NCI-H82 treated with DMSO at 0.1 percent for 48 hours (cell line): Measurements from ENCODE around the gene MET.
"Not testable (repeated sequence)": the region's sequence is repeated elsewhere in the genome, so short reads cannot be mapped to it uniquely, and the experiment has no call there.

Experiments used
- DNase-seq: peaks from one replicate; lab custom pipeline; 2025; ENCODE audit not compliant: unreplicated experiment; lab: John Stamatoyannopoulos, UW

The MET gene

GRCh38 chr7:116751070-116751469 is 79.1 kb downstream of the MET start:
- not testable (repeated sequence) for DNase-seq

GRCh38 chr7:116752305-116753074 is 80.5 kb downstream of the MET start:
- no peak for DNase-seq

GRCh38 chr7:116753130-116753529 is 81.1 kb downstream of the MET start:
- DNase-seq = no peak

GRCh38 chr7:116754186-116754585 is 82.2 kb downstream of the MET start:
- no peak for DNase-seq

- no peak for DNase-seq
These were observed 85.3 kb downstream of the MET start for GRCh38 chr7:116757283-116757682.

GRCh38 chr7:116759642-116760041 is 87.6 kb downstream of the MET start:
- DNase-seq = not testable (repeated sequence)

GRCh38 chr7:116762971-116763370 is 91.0 kb downstream of the MET start:
- DNase-seq = peak; percentile 95

GRCh38 chr7:116763647-116764046 is 91.7 kb downstream of the MET start:
- no peak for DNase-seq

GRCh38 chr7:116766881-116767280 is 94.9 kb downstream of the MET start:
- DNase-seq = no peak

- DNase-seq = no peak
These were observed 97.5 kb downstream of the MET start for GRCh38 chr7:116769546-116769945.

- no peak for DNase-seq
These were observed 98.9 kb downstream of the MET start for GRCh38 chr7:116770941-116771340.

GRCh38 chr7:116771640-116772039 is 99.6 kb downstream of the MET start:
- no peak for DNase-seq

- no peak for DNase-seq
These were observed 100.4 kb downstream of the MET start for GRCh38 chr7:116772423-116772863.

GRCh38 chr7:116772926-116773749 is 101.1 kb downstream of the MET start:
- DNase-seq = no peak

- DNase-seq = no peak
These were observed 104.0 kb downstream of the MET start for GRCh38 chr7:116776046-116776445.

GRCh38 chr7:116776610-116777289 is 104.8 kb downstream of the MET start:
- DNase-seq = no peak

GRCh38 chr7:116777651-116778281 is 105.8 kb downstream of the MET start:
- DNase-seq = no peak

GRCh38 chr7:116779216-116779615 is 107.2 kb downstream of the MET start:
- DNase-seq = no peak

- DNase-seq = no peak
These were observed 107.9 kb downstream of the MET start for GRCh38 chr7:116779931-116780330.

- DNase-seq = no peak
These were observed 108.5 kb downstream of the MET start for GRCh38 chr7:116780521-116780920.

- no peak for DNase-seq
These were observed 109.0 kb downstream of the MET start for GRCh38 chr7:116780966-116781365.
